Mucosa of stomach (tissue), 1 donor: Measurements from ENCODE around the gene SUCLA2.

ENCODE experiments used
- H3K27me3 ChIP-seq: one replicate; pipeline ENCODE4 v1.7.0; 2013; ENCODE audit warnings: mild to moderate bottlenecking, low read length; ENCODE audit not compliant: control insufficient read depth, insufficient read depth
- H3K36me3 ChIP-seq: one replicate; pipeline ENCODE4 v1.7.0; 2013; ENCODE audit warnings: low read length; ENCODE audit not compliant: control insufficient read depth, insufficient read depth
- H3K4me1 ChIP-seq: one replicate; pipeline ENCODE4 v1.7.0; 2013; ENCODE audit warnings: mild to moderate bottlenecking, low read length; ENCODE audit not compliant: control insufficient read depth, insufficient read depth
- H3K4me3 ChIP-seq: one replicate; pipeline ENCODE4 v1.7.0; 2013; ENCODE audit warnings: low read length
- H3K9ac ChIP-seq: one replicate; pipeline ENCODE4 v1.7.0; 2013; ENCODE audit warnings: mild to moderate bottlenecking, low read length, moderate library complexity
- H3K9me3 ChIP-seq: one replicate; pipeline ENCODE4 v1.7.0; 2013; ENCODE audit warnings: mild to moderate bottlenecking, low read length, moderate library complexity; ENCODE audit not compliant: control insufficient read depth
- donor health status: Pancreatic carcinoma.

SUCLA2 gene

GRCh38 chr13:47893527-47893926 lies 107.5 kb downstream of the SUCLA2 start:
- Histone ChIP-seq H3K27me3 (no peaks in the 10 kb centered on the region), H3K4me1 (no peaks in the 10 kb centered on the region), H3K9ac (no peak overlapping the region), H3K36me3 (no peaks in the 10 kb centered on the region), H3K4me3 (no peak overlapping the region), H3K9me3 (no peaks in the 10 kb centered on the region)
